Caco-2 (cell line): Measurements from ENCODE around the gene MED13L. TPM values are rescaled to one million over a fixed set of nuclear protein-coding genes. Genes with fewer than 3 reads are reported as not detected.

ENCODE experiments used
- BruUV-seq: library from RNA; stranded (reverse); fragments of 400-500 nt; replicated peaks from 2 replicates; lab custom pipeline; 2021; lab: Mats Ljungman, UMichigan
- CTCF ChIA-PET: fragments of 300-600 bp; sonication (Branson Sonifier 250); formaldehyde crosslinking; loops from one replicate; lab custom pipeline; 2022; ENCODE audit warnings: antibody characterized with exemption; lab: Charles Lee
- POLR2A ChIA-PET: fragments of 300-600 bp; sonication (Branson Sonifier 250); formaldehyde crosslinking; loops from one replicate; lab custom pipeline; 2022; ENCODE audit warnings: antibody characterized with exemption; lab: Charles Lee
- DNase-seq, 2 experiments: peaks; one replicate each; pipeline versions ENCODE4 v3.0.0 to v3.0.0-alpha.2; 2020 to 2022
- H3K27me3 ChIP-seq: replicated peaks from 2 replicates; pipeline ENCODE4 v1.6.0; 2011; ENCODE audit warnings: low read length; ENCODE audit not compliant: control insufficient read depth, insufficient read depth
- H3K36me3 ChIP-seq: 2 replicates; pipeline ENCODE4 v1.5.1; 2011; ENCODE audit warnings: low read length; ENCODE audit not compliant: control insufficient read depth, insufficient read depth
- H3K4me1 ChIP-seq: fragments of 250-450 bp; sonication (Bioruptor Pico); 2 replicates; pipeline ENCODE4 v1.5.1; 2020; ENCODE audit warnings: mild to moderate bottlenecking
- H3K4me3 ChIP-seq: 2 replicates; pipeline ENCODE4 v1.5.1; 2011; ENCODE audit warnings: low read depth, mild to moderate bottlenecking, control low read depth, low read length
- H3K9me3 ChIP-seq: fragments of 250-450 bp; sonication (Bioruptor Pico); 2 replicates; pipeline ENCODE4 v1.5.1; 2020; ENCODE audit warnings: mild to moderate bottlenecking, moderate library complexity
- H3K27ac Mint-ChIP-seq: one replicate; pipeline ENCODE4 v1.8.0; 2022; ENCODE audit warnings: mixed read lengths; ENCODE audit not compliant: unreplicated experiment
- H3K27me3 Mint-ChIP-seq: one replicate; pipeline ENCODE4 v1.8.0; 2022; ENCODE audit warnings: mixed read lengths; ENCODE audit not compliant: insufficient read depth, unreplicated experiment
- H3K36me3 Mint-ChIP-seq: one replicate; pipeline ENCODE4 v1.8.0; 2022; ENCODE audit warnings: mild to moderate bottlenecking, mixed read lengths; ENCODE audit not compliant: insufficient read depth, unreplicated experiment
- H3K4me1 Mint-ChIP-seq: one replicate; pipeline ENCODE4 v1.8.0; 2022; ENCODE audit warnings: low read depth, mixed read lengths; ENCODE audit not compliant: unreplicated experiment
- H3K4me3 Mint-ChIP-seq: one replicate; pipeline ENCODE4 v1.8.0; 2022; ENCODE audit warnings: mild to moderate bottlenecking, moderate library complexity, mixed read lengths; ENCODE audit not compliant: unreplicated experiment
- H3K9me3 Mint-ChIP-seq: one replicate; pipeline ENCODE4 v1.8.0; 2022; ENCODE audit warnings: mixed read lengths; ENCODE audit not compliant: unreplicated experiment
- intact Hi-C: fragments of 100-400 bp; cut with micrococcal nuclease; formaldehyde crosslinking; loops from one replicate; pipeline ENCODE4 v1.10.0; 2022; ENCODE audit not compliant: unreplicated experiment
- total RNA-seq: library from RNA; stranded (reverse); gene quantifications from 2 replicates; pipeline ENCODE4 v1.2.3, GENCODE V29; 2022
- TF ChIP-seq, protein P1 (sequence below), 2 experiments: fragments of 200-600 bp in 1 of 2; IDR thresholded peaks; 1 replicate in 1 of 2; 2 replicates in 1 of 2; pipeline versions ENCODE4 v1.5.1 to v1.8.0; 2011 to 2022; ENCODE audit warnings: antibody characterized with exemption in 1 of 2, control low read depth in 1 of 2, inconsistent platforms in 1 of 2, low read depth in 1 of 2, low read length in 1 of 2, mild to moderate bottlenecking in 1 of 2, moderate library complexity in 1 of 2; ENCODE audit not compliant: insufficient read depth in 1 of 2, severe bottlenecking in 1 of 2, unreplicated experiment in 1 of 2

The MED13L gene
- total RNA-seq, 1 experiment from 2014 or later, result 160 TPM

DNA sequence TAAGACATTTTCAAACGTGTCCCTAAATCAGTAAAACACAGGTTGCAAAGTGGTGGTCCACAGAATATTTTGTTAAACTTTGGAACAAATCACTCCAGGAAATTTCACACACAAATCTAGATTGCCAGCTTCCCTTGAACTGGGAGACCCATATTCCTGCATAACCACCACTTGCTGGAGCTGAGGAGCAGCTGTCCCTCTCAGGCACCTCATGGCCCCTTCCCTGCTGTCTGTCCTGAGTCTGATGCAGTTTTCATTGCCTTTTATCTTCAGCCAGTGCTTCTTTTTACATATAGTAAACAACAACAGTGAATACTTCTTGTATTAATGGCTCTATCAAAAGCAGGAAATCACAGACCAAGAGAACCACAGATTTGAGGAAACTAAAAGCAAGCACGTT is 289.3 kb downstream of the MED13L start:
- Mint-ChIP-seq H3K4me1 (peaks cover 11% of the 10 kb centered on the region), H3K27ac (no peak overlapping the region), H3K4me3 (no peak overlapping the region), H3K36me3 (peaks cover 76% of the 10 kb centered on the region), H3K27me3 (no peaks in the 10 kb centered on the region), H3K9me3 (no peaks in the 10 kb centered on the region)
- peaks cover 1% of the 10 kb centered on the region; the same call in 1 of the 2 replicates for H3K36me3 ChIP-seq
- ChIA-PET POLR2A (no interaction called here), CTCF (no interaction called here)
- no peak for DNase-seq
- intact Hi-C loops, result no loop called here
- BruUV-seq, result no TSS peak
- no peaks in the 10 kb centered on the region for H3K9me3 ChIP-seq
- TF ChIP-seq, protein P1, sequence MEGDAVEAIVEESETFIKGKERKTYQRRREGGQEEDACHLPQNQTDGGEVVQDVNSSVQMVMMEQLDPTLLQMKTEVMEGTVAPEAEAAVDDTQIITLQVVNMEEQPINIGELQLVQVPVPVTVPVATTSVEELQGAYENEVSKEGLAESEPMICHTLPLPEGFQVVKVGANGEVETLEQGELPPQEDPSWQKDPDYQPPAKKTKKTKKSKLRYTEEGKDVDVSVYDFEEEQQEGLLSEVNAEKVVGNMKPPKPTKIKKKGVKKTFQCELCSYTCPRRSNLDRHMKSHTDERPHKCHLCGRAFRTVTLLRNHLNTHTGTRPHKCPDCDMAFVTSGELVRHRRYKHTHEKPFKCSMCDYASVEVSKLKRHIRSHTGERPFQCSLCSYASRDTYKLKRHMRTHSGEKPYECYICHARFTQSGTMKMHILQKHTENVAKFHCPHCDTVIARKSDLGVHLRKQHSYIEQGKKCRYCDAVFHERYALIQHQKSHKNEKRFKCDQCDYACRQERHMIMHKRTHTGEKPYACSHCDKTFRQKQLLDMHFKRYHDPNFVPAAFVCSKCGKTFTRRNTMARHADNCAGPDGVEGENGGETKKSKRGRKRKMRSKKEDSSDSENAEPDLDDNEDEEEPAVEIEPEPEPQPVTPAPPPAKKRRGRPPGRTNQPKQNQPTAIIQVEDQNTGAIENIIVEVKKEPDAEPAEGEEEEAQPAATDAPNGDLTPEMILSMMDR (IDR thresholded peaks at IDR 0.05; ENCODE audit: insufficient read depth in 1 of 2, low read depth in 1 of 2, low read length in 1 of 2, severe bottlenecking in 1 of 2, unreplicated experiment in 1 of 2), result no peak
- no peaks in the 10 kb centered on the region for H3K4me1 ChIP-seq
- H3K27me3 ChIP-seq, result no peaks in the 10 kb centered on the region
- H3K4me3 ChIP-seq, result no peak overlapping the region

- H3K9me3 ChIP-seq, result no peaks in the 10 kb centered on the region
- H3K36me3 ChIP-seq, result peaks cover 4% of the 10 kb centered on the region; the same call in 1 of the 2 replicates
- intact Hi-C loops, result no loop called here
- ChIA-PET POLR2A (no interaction called here), CTCF (no interaction called here)
- no peaks in the 10 kb centered on the region for H3K27me3 ChIP-seq
- Mint-ChIP-seq H3K27ac (no peak overlapping the region), H3K27me3 (no peaks in the 10 kb centered on the region), H3K4me3 (no peak overlapping the region), H3K36me3 (peaks cover 77% of the 10 kb centered on the region), H3K9me3 (no peaks in the 10 kb centered on the region), H3K4me1 (peaks cover 7% of the 10 kb centered on the region)
- BruUV-seq, result no TSS peak
- TF ChIP-seq, protein P1 (IDR thresholded peaks at IDR 0.05; ENCODE audit: insufficient read depth in 1 of 2, low read depth in 1 of 2, low read length in 1 of 2, severe bottlenecking in 1 of 2, unreplicated experiment in 1 of 2), result no peak
- no peak overlapping the region for H3K4me3 ChIP-seq
- H3K4me1 ChIP-seq, result no peaks in the 10 kb centered on the region
- DNase-seq, result no peak
Observed at GRCh38 chr12:115984616-115985015, 292.9 kb downstream of the MED13L start.

DNA sequence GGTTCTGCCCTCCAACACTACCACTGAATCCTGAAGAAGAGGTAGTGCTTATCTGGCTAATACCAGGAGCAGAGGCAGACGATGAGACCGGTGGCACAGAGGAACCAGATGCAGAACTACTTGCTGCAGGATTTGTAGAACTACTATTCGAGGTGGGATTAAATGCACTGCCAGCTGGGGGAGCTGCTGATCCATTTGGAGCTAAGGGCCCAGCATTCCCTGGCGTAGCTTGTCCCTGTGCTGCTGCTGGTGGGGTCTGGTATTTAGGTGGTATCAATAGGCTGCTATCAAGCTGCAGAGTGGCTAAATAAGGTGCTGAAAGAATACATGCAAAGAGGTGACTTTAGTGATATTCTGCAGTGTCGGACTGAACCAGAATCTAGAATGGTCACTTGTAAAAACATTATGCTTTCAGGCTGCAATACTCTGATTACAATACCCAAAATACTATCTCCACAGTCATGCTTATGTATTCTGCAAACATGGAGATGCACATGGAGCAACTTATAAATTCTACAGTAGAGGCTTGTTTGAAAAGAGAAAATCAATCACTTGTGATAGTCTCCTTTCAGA is 294.2 kb downstream of the MED13L start:
- intact Hi-C loops, result no loop called here
- H3K9me3 ChIP-seq, result no peaks in the 10 kb centered on the region
- no peaks in the 10 kb centered on the region for H3K9me3 Mint-ChIP-seq
- POLR2A ChIA-PET, result no interaction called here
- no peaks in the 10 kb centered on the region for H3K27me3 Mint-ChIP-seq
- no peak overlapping the region for H3K4me3 Mint-ChIP-seq
- H3K4me3 ChIP-seq, result no peak overlapping the region
- no peaks in the 10 kb centered on the region for H3K4me1 Mint-ChIP-seq
- peak in 1 of 2 experiments; percentile 50 for DNase-seq
- peaks cover 64% of the 10 kb centered on the region for H3K36me3 Mint-ChIP-seq
- H3K36me3 ChIP-seq, result peaks cover 4% of the 10 kb centered on the region; the same call in 1 of the 2 replicates
- H3K27me3 ChIP-seq, result no peaks in the 10 kb centered on the region
- no peak overlapping the region for H3K27ac Mint-ChIP-seq
- BruUV-seq, result no TSS peak
- H3K4me1 ChIP-seq, result no peaks in the 10 kb centered on the region
- CTCF ChIA-PET, result interaction anchor here (0.9 to 1.4 kb wide), 4 partner anchors 17 to 550 kb away, joined by 3 to 5 read pairs (median 3); no protein-coding TSS in a partner anchor
- TF ChIP-seq, protein P1 (IDR thresholded peaks at IDR 0.05; ENCODE audit: insufficient read depth in 1 of 2, low read depth in 1 of 2, low read length in 1 of 2, severe bottlenecking in 1 of 2, unreplicated experiment in 1 of 2), result peak; percentile 38 to 44
